HG02981 (cell line): ENCODE results near the gene OLFML1.
A peak's percentile ranks its signal among the peaks of the same experiment; 100 is the strongest.

Experiments used
- ATAC-seq: cut with Tn5 transposase; IDR thresholded peaks from one replicate; pipeline ENCODE4 v1.9.1; 2021; ENCODE audit warnings: mild to moderate bottlenecking, moderate library complexity; ENCODE audit not compliant: unreplicated experiment

OLFML1 gene

GRCh38 chr11:7485186-7486097, at the start of gene OLFML1:
TSS of gene OLFML1 (plus strand) at chr11:7485506. CDS start at chr11:7485876, 370 bp downstream.
- no peak for ATAC-seq

DNA sequence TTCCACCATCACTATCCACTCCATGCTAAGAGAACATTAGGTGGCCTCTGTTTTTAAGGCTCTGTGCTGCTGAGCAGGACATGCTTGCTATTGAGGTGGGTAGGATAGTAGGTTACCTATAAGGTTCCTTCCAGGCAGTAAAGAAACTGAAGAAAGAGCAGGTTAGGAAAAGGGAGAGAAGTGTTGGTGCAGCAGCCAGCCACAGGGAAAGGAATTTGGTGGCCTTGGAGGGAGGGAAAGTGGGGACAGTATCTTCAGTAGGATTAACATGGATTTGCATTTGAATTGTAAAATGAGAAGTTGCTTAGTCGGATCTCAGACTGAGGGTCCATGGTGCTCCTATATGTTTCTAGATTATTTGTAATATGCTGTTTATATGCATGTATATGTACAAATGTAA, 49.2 kb upstream of the OLFML1 start:
- no peak for ATAC-seq

- no peak for ATAC-seq
These were observed 48.6 kb upstream of the OLFML1 start for GRCh38 chr11:7436657-7437056.

- ATAC-seq, result no peak
These were observed 47.6 kb upstream of the OLFML1 start for GRCh38 chr11:7437696-7438095.

GRCh38 chr11:7439746-7440320, 45.5 kb upstream of the OLFML1 start:
- ATAC-seq, result no peak

- ATAC-seq, result peak; percentile 89
These were observed 42.6 kb upstream of the OLFML1 start for GRCh38 chr11:7442588-7443215.

- no peak for ATAC-seq
These were observed 41.0 kb upstream of the OLFML1 start for GRCh38 chr11:7444091-7444981.

GRCh38 chr11:7445564-7445963, 39.7 kb upstream of the OLFML1 start:
- ATAC-seq, result no peak

- no peak for ATAC-seq
These were observed 37.1 kb upstream of the OLFML1 start for GRCh38 chr11:7448201-7448600.

DNA sequence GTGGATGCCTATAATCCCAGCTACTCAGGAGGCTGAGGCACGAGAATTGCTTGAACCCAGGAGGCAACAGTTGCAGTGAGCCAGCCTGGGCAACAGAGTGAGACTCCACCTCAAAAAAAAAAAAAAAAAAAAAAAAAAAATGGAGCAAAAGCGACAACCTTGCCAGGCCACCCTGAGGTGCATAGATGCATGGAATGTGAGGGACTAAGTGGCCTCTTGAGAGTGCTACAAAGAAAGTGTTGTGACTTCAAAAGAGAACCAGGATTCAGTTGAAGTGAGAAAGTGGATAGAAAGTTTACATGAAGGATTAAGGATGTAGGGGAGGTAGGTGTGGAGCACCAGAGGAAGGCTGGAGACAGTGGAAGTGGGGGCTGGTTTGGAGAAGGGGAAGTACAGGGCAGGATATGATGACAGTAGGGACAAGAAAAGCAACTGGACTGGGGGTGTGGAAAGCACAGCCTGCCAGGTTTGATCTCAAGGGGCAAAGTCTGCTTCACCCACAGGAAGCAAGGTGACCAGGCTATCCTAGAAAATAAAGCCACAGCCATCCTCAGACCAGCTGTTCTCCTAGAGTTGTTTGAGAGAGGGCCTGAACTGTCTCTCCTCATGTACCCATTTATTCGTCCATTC, 36.0 kb upstream of the OLFML1 start:
- no peak for ATAC-seq

- ATAC-seq, result no peak
These were observed 35.5 kb upstream of the OLFML1 start for GRCh38 chr11:7449841-7450214.

DNA sequence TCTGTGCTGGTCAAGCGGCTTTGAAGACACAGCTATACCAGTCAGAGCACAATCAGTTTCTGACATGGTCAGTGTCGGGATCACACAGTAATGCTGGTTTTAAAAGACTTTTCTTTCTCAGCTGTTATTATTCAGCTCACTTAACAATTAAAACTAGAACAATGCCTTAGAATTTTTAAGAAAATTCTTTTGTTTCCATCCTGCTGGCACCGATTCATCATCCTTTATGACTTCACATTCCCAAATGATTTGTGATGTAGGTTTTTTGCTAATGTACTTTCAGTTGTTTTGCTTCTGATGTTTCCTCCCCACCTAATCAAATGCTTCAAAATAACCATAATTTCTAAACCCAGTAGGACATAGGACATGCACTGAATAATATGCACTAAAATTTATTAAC, 34.5 kb upstream of the OLFML1 start:
- ATAC-seq, result no peak

DNA sequence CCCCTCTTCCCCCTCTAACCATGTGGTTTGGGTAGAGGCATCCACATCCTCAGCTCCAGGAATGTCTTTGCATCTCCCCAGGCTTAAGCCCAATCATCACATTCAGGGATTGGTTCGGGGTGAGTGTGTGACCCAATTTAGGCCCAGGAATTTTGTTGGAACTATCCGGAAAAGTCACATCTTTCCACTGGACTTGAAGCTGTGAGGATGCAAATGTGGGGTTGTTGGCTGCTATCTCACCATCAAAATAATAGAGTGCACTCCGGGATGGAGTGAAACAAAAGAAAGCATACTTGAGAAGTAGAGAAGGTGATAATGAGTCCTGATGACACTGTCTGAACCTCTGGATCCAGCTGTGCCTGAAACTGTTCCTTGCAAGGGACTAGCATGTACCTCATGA, 33.8 kb upstream of the OLFML1 start:
- no peak for ATAC-seq

DNA sequence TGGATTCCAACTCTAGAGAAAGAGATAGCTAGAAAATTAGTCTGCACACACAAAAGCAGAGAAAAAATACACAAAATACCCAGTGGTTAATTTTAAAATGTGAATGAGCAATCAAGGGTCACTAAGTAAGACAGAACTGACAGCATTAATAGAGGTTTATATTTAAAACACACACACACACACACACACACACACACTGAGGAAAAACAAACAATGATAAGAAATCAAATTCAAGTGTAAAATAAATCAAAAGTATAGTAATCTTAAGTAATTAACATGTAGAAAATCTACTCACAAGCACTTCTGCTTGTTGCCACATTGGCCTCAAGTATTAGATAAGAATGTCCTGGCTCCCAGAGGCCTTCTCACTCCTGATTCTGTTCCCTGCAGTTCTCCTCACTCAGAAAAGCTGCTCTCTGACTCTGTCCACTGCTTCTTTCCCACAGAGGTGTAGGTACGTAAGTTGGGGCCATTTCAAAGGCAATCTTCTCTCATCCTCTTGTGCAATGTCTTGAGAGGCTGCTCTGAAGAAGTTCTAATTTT, 33.3 kb upstream of the OLFML1 start:
- no peak for ATAC-seq

- no peak for ATAC-seq
These were observed 30.5 kb upstream of the OLFML1 start for GRCh38 chr11:7454854-7455253.

GRCh38 chr11:7457211-7457610, 28.1 kb upstream of the OLFML1 start:
- no peak for ATAC-seq

DNA sequence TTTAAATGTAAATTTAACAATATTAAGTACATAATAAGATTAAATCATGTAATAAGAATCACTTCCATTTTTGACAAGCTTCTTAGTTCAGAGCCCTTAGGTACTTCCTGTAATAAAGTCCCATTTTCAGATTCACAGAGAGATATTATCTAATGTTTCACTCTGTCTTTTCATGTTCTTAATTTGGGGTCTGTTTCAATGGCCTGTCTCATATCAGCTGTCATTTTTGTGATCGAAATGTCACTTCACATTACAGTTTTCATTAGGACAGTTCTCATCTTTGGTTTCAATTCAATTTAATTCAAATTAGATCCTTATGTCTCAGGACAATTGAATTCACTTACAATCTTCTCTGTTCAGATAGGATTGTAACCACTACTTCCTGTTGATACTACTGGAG, 22.6 kb upstream of the OLFML1 start:
- ATAC-seq, result no peak

DNA sequence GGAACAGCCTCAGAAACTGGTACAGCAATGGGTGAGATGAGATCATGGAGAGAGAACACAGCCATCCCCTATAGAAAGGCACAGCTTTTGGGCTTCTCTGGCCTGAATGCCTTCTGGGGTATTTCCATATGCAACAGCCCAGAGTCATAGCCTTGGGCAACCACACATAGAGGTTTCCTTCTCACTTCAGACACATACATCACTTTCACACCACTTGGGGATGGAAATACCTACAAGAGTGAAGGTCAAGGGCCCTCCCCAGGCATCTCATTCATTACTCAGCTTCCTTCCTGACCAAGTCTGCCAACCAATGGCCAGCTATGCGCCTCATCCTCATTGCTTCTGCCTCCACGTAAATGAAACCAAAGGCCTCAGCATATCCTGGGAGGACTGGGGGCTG, 17.7 kb upstream of the OLFML1 start:
- peak; percentile 77 for ATAC-seq

GRCh38 chr11:7469351-7469865, 15.9 kb upstream of the OLFML1 start:
- no peak for ATAC-seq

DNA sequence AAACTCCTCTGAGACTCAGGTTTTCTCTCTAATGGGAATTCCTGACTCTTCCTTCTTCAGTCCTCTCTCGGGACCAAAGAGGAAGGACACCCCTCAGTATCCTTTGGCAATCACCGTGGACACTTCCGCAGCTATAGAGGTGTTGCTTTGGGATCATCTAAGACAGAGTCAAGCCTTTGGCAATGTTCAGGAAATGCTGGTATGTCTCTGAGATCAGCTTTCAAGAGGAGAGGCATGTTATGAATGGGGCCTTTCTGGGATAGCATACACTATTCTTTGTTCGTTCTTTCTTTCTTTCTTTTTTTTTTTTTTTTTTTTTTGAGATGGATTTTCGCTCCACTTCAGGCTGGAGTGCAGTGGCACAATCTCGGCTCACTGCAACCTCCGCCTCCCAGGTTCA, 14.2 kb upstream of the OLFML1 start:
- no peak for ATAC-seq
